Tibial nerve (tissue), 4 donors: Measurements from ENCODE around the gene MRPL42.

Experiments used
- CTCF ChIP-seq, 5 experiments: fragments of 200-600 bp in 3 of 5; fragments of 450-650 bp in 2 of 5; sonication (generic) in 3 of 5; IDR thresholded peaks; one replicate each; pipeline ENCODE4 v1.5.1; 2016 to 2019; ENCODE audit warnings: antibody characterized with exemption in 5 of 5, mild to moderate bottlenecking in 3 of 5, moderate library complexity in 2 of 5
- EP300 ChIP-seq, 2 donors: sonication (generic); formaldehyde crosslinking; IDR thresholded peaks; one replicate each; pipeline ENCODE4 v1.6.1; 2017; ENCODE audit warnings: antibody characterized with exemption in 2 of 2, mild to moderate bottlenecking in 1 of 2

- TF ChIP-seq EP300 (IDR thresholded peaks at IDR 0.05) (no peak), CTCF (IDR thresholded peaks at IDR 0.05) (no peak)
Measured at GRCh38 chr12:93552427-93552826, 85.1 kb downstream of the MRPL42 start.
